ENCODE measurements around the gene SVBP.
"Not testable (repeated sequence)": the region's sequence is repeated elsewhere in the genome, so short reads cannot be mapped to it uniquely, and the experiment has no call there.

The SVBP gene

GRCh38 chr1:42841010-42841409 lies 23.8 kb upstream of the SVBP start:
- DNase-seq: no peak

- DNase-seq: no peak
Observed at GRCh38 chr1:42838482-42839190, 21.4 kb upstream of the SVBP start.

GRCh38 chr1:42837709-42838108 lies 20.5 kb upstream of the SVBP start:
- no peak for DNase-seq

GRCh38 chr1:42835422-42835821 lies 18.2 kb upstream of the SVBP start:
- DNase-seq: no peak

GRCh38 chr1:42834803-42835202 lies 17.6 kb upstream of the SVBP start:
- DNase-seq: no peak

GRCh38 chr1:42833981-42834380 lies 16.8 kb upstream of the SVBP start:
- no peak for DNase-seq

GRCh38 chr1:42832641-42833240 lies 15.5 kb upstream of the SVBP start:
- DNase-seq: peak; percentile 54

- DNase-seq: no peak
Observed at GRCh38 chr1:42831273-42831672, 14.1 kb upstream of the SVBP start.

- no peak for DNase-seq
Observed at GRCh38 chr1:42830631-42831030, 13.4 kb upstream of the SVBP start.

GRCh38 chr1:42825036-42825851 lies 8.0 kb upstream of the SVBP start:
- no peak for DNase-seq

GRCh38 chr1:42824481-42825035 lies 7.4 kb upstream of the SVBP start:
- no peak for DNase-seq

GRCh38 chr1:42822800-42823392 lies 5.7 kb upstream of the SVBP start:
- no peak for DNase-seq

- no peak for DNase-seq
Observed at GRCh38 chr1:42821690-42822089, 4.5 kb upstream of the SVBP start.

- no peak for DNase-seq
Observed at GRCh38 chr1:42820813-42821212, 3.6 kb upstream of the SVBP start.

- no peak for DNase-seq
Observed at GRCh38 chr1:42817976-42818375, 779 bp upstream of the SVBP start.

- no peak for DNase-seq
Observed at GRCh38 chr1:42817440-42817767, 207 bp upstream of the SVBP start.

GRCh38 chr1:42815941-42816584 lies 1.1 kb downstream of the SVBP start:
- peak; percentile 33 for DNase-seq

GRCh38 chr1:42814815-42815214 lies 2.4 kb downstream of the SVBP start:
- DNase-seq: not testable (repeated sequence)

GRCh38 chr1:42807056-42807668 lies 10.0 kb downstream of the SVBP start:
- no peak for DNase-seq

GRCh38 chr1:42806593-42806992 lies 10.6 kb downstream of the SVBP start:
- DNase-seq: no peak

- no peak for DNase-seq
Observed at GRCh38 chr1:42806171-42806570, 11.0 kb downstream of the SVBP start.

- DNase-seq: no peak
Observed at GRCh38 chr1:42801832-42802473, 15.2 kb downstream of the SVBP start.

Data from femur (tissue), 1 donor.